Subcutaneous abdominal adipose tissue (tissue), 5 donors: Measurements from ENCODE around the gene GPR89A.
"Not testable (repeated sequence)": the region's sequence is repeated elsewhere in the genome, so short reads cannot be mapped to it uniquely, and the experiment has no call there.

ENCODE experiments used
- H3K27ac ChIP-seq: one replicate; pipeline ENCODE4 v1.7.0; 2013; ENCODE audit warnings: low read depth, mild to moderate bottlenecking, inconsistent platforms, low read length, moderate library complexity
- H3K27me3 ChIP-seq, 5 donors: one replicate each; pipeline ENCODE4 v1.7.0; 2013; ENCODE audit warnings: low read length in 5 of 5, inconsistent platforms in 1 of 5; ENCODE audit not compliant: control insufficient read depth in 5 of 5, insufficient read depth in 4 of 5
- H3K36me3 ChIP-seq, 5 donors: one replicate each; pipeline ENCODE4 v1.7.0; 2013; ENCODE audit warnings: low read length in 5 of 5; ENCODE audit not compliant: control insufficient read depth in 5 of 5, insufficient read depth in 5 of 5
- H3K4me1 ChIP-seq, 5 donors: one replicate each; pipeline ENCODE4 v1.7.0; 2013; ENCODE audit warnings: low read length in 5 of 5, mild to moderate bottlenecking in 3 of 5, moderate library complexity in 1 of 5; ENCODE audit not compliant: control insufficient read depth in 5 of 5, insufficient read depth in 5 of 5
- H3K4me3 ChIP-seq, 5 donors: one replicate each; pipeline ENCODE4 v1.7.0; 2013; ENCODE audit warnings: low read length in 5 of 5, low read depth in 1 of 5
- H3K9ac ChIP-seq, 5 donors: one replicate each; pipeline ENCODE4 v1.7.0; 2013; ENCODE audit warnings: low read length in 5 of 5, mild to moderate bottlenecking in 4 of 5, moderate library complexity in 3 of 5
- H3K9me3 ChIP-seq, 5 donors: one replicate each; pipeline ENCODE4 v1.7.0; 2013; ENCODE audit warnings: low read length in 5 of 5; ENCODE audit not compliant: control insufficient read depth in 5 of 5
- donor health status: healthy.
- donor health status: healthy.
- donor health status: healthy.
- donor health status: healthy.
- donor health status: healthy.

GPR89A gene

DNA sequence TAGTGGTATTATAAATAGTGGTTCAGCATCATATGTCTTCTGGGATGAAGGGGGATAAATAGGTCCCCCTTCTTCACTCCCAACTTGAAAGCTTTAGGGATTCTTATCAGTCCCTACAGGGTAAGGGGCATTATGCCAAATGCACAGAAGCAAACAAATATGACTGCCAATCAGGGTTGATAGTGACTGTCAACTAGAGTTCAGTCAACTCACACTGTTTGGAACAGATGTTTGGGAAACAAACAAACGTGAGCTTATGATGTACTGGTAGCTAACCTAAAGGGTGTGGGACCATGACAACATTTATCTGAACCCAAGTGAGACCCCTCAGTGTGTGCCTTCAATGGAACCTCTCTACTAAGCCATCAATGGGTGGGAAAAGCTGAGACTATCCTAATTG, 65.4 kb downstream of the GPR89A start:
- H3K27me3 ChIP-seq, H3K9me3 ChIP-seq, H3K4me3 ChIP-seq, H3K9ac ChIP-seq, H3K4me1 ChIP-seq, H3K36me3 ChIP-seq, H3K27ac ChIP-seq: not testable (repeated sequence)

DNA sequence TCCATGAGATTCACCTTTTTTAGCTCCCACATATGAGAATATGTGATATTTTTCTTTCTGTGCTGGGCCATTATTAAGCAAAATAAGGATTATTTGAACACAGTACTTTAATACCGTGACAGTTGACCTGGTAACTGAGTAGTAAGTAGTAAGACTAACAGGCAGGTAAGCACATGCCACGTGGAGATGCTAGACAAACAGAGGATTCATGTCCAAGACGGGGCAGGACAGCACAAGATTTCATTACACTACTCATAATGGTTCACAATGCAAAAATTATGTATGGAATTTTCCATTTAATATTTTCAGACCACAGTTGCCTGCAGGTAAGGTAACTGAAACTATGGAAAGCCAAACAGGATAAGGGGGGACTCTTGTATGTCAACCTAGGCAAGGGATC, 77.1 kb downstream of the GPR89A start:
- H3K4me1 ChIP-seq, H3K4me3 ChIP-seq, H3K9me3 ChIP-seq, H3K27me3 ChIP-seq, H3K27ac ChIP-seq, H3K9ac ChIP-seq, H3K36me3 ChIP-seq: not testable (repeated sequence)

DNA sequence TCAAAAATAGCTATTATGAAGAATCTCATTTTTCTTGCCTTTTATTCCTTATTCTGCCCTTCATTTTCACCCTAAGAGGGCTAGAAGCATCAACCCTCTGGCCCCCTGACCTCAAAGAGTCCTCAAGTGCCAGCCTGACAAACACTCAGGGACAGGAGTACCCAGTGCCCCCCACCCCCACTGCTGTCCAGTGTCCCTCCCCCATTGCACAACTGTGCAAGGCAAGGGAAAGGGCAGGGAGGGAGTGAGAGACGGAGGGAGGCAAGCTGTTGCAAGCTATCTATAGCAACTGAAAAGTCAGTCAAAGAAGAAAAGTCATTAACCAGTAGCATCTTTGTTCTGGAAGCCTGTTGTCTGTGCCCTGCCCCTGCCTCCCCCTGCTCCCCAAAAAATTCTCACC, 78.3 kb downstream of the GPR89A start:
- H3K9me3 ChIP-seq, H3K9ac ChIP-seq, H3K4me1 ChIP-seq, H3K27me3 ChIP-seq, H3K4me3 ChIP-seq, H3K36me3 ChIP-seq, H3K27ac ChIP-seq: not testable (repeated sequence)

DNA sequence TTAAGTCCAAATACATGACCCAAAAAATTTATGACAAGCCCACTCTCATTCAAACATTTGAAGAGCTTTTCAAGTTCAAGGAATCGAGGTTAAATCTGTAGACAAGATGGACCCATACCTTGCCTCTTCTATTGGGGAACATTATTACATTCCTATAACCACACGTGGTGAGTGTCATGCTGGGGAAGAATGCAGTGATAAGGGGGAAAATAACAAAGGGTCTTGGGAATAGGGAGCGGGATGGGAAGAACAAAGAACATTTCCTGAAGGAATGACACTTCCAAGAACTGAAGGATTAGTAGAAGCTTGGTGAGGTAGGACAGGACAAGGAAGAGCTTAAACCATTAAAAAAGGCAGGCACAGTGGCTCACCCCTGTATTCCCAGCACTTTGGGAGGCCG, 80.5 kb downstream of the GPR89A start:
- no peak overlapping the region for H3K4me3 ChIP-seq
- no peak overlapping the region for H3K9ac ChIP-seq
- no peaks in the 10 kb centered on the region for H3K27me3 ChIP-seq
- no peaks in the 10 kb centered on the region for H3K9me3 ChIP-seq
- H3K27ac ChIP-seq, result no peak overlapping the region
- H3K36me3 ChIP-seq, result no peaks in the 10 kb centered on the region
- peaks cover 0 to 8% (median 0%) of the 10 kb centered on the region in 5 donors for H3K4me1 ChIP-seq

DNA sequence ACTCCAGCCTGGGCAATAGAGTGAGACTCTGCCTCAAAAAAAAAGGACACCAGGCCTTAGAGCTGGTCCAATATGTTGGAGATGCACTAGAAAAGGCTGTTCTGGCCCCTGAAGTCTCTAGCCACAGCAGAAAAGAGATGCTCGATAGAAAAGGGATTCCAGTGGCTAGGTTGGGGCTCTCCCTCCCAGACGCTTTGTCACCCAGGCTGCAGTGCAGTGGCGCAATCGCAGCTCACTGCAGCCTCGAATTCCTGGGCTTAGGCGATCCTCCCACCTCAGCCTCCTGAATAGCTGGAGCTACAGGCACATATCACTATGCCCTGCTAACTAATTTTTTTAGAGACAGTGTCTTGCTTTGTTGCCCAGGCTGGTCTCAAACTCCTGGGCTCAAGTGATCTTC, 81.1 kb downstream of the GPR89A start:
- H3K4me3 ChIP-seq, result no peak overlapping the region
- no peaks in the 10 kb centered on the region for H3K27me3 ChIP-seq
- peaks cover 0 to 8% (median 0%) of the 10 kb centered on the region in 5 donors for H3K4me1 ChIP-seq
- H3K27ac ChIP-seq, result no peak overlapping the region
- H3K9ac ChIP-seq, result no peak overlapping the region
- H3K9me3 ChIP-seq, result no peaks in the 10 kb centered on the region
- no peaks in the 10 kb centered on the region for H3K36me3 ChIP-seq

DNA sequence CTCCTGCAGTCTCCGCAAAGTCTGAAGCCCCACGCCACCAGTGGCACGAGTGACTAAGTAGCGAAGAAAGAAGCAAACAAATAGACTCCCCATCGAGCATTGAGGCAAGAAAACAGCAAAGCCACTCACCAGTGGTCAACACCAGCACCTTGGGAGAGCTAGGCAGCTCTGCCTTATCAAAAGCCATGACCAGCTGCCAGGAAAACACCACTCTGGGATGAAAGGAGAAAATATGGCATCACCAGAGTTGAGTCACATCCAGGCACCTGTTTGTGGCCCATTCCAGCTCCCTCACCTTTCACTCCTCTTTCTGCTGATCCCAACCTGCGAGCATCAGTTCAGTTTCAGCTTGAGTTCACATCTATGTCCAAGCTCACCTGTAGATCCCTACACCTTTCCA, 82.1 kb downstream of the GPR89A start:
- H3K4me3 ChIP-seq, result no peak overlapping the region
- H3K27me3 ChIP-seq, result no peaks in the 10 kb centered on the region
- H3K4me1 ChIP-seq, result peaks cover 0 to 8% (median 0%) of the 10 kb centered on the region in 5 donors
- H3K36me3 ChIP-seq, result no peaks in the 10 kb centered on the region
- no peaks in the 10 kb centered on the region for H3K9me3 ChIP-seq
- H3K9ac ChIP-seq, result no peak overlapping the region
- no peak overlapping the region for H3K27ac ChIP-seq

DNA sequence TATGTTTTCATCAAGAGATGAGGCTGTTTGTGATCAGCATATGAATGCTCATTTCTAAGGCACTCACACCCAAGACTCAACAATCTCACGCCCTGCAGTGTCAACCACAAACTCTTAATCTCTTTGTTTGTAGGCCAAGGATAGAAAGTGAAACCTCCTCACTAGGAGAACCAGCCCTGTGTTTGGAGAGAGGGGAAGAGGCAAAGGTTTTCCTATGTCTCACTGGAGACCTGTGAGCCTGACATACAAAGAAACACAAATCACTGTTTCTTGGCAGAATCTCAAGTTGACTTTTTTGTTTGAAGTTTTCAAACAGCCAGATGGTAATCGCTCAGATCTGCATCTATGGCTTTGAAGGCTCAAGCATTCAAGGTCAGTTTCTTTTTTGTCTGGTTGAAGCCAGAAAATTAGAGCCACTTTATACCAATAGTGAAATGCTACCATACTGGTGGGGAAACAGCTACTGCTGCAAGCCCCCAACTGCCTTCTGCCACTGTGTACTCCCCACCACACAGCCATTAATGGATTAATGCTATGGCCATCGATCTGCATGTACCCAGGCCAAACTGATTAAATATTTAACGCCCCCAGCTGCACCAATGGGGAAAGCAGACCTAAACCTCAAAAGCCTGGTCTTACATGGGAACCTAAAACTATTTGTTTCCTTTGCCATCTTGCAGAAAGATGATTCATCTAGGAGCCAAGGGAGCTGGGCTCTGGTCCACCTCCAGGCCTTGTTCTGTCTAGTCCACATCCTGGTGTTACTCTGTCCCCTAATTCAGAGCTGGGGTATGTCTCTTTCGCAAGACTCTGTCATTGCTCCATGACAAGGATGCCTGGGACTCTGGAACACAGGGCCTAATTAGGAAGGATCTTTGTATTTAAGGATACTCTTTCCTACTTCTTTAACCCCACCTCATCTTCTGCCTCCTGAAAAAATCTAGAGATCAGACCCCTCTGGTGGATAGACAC, 83.1 kb downstream of the GPR89A start:
- no peak overlapping the region for H3K4me3 ChIP-seq
- H3K9ac ChIP-seq, result no peak overlapping the region
- H3K9me3 ChIP-seq, result no peaks in the 10 kb centered on the region
- peaks cover 0 to 8% (median 0%) of the 10 kb centered on the region in 5 donors for H3K4me1 ChIP-seq
- no peaks in the 10 kb centered on the region for H3K27me3 ChIP-seq
- H3K36me3 ChIP-seq, result no peaks in the 10 kb centered on the region
- H3K27ac ChIP-seq, result no peak overlapping the region

DNA sequence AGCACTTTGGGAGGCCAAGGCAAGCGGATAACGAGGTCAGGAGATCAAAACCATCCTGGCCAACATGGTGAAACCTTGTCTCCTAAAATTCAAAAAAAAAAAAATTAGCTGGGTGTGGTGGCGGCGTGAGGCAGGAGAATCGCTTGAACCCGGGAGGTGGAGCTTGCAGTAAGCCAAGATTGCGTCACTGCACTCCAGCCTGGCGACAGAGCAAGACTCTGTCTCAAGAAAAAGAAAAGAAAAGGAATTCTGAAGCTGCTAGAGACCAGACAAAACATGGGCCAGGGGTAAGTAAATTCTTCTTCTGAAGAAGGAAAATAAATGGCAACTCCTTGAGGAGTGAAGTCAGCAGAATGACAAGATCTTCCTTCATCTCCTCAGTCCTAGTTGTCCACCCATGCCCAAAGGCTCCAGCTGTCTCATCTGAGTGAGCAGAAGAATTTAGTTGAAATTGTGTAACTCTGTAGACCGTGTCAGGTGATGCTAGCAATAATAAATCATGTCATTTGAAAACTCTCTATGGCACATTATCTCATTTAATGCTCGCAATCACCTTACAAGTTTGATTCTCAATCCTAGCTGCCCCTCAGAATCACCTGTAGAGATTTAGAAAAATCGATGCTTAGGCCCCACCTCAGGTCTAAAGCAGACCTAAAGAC, 85.1 kb downstream of the GPR89A start:
- H3K36me3 ChIP-seq, result no peaks in the 10 kb centered on the region
- no peak overlapping the region for H3K4me3 ChIP-seq
- no peaks in the 10 kb centered on the region for H3K27me3 ChIP-seq
- H3K9ac ChIP-seq, result no peak overlapping the region
- no peaks in the 10 kb centered on the region for H3K9me3 ChIP-seq
- no peak overlapping the region for H3K27ac ChIP-seq
- peaks cover 0 to 8% (median 0%) of the 10 kb centered on the region in 5 donors for H3K4me1 ChIP-seq

DNA sequence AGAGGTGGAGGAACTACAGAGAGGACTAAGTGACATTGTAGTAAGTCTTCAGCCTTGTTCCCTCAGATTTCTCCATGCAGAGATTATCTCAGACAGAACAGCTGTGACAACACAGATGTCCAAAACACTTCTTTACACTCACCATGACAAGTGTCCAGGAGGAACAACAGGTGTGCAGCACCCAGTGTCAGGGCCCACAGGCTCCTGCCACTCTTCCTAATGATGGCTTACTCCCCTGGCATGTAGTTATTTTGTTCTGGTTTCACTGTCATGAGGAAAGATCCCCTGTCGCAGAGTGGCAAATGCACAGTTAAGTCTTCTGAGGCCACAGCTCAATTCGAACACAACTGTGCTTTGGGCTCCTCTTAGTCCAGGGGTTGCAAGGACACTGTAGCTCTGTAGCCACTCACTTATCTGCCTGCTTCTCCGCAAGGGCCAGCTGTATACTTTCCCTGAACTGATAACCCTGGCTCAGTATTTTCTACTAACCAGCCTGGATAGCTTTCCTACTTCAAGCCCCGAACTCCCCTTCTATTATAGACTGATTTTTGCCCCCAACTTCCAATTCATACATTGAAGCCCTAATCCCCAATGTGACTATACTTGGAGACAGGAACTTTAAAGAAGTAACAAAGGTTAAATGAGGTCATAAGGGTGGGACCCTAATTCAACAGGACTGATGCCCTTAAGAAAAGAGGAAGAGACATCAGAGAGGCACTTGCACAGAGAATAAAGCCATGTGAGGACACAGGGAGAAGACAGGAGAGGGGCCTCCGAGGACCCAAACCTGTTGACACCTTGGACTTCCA, 88.2 kb downstream of the GPR89A start:
- Histone ChIP-seq H3K9me3 (no peaks in the 10 kb centered on the region), H3K4me3 (no peak overlapping the region), H3K36me3 (no peaks in the 10 kb centered on the region), H3K9ac (no peak overlapping the region), H3K27ac (no peak overlapping the region), H3K27me3 (no peaks in the 10 kb centered on the region), H3K4me1 (peaks cover 0 to 4% (median 0%) of the 10 kb centered on the region in 5 donors)

DNA sequence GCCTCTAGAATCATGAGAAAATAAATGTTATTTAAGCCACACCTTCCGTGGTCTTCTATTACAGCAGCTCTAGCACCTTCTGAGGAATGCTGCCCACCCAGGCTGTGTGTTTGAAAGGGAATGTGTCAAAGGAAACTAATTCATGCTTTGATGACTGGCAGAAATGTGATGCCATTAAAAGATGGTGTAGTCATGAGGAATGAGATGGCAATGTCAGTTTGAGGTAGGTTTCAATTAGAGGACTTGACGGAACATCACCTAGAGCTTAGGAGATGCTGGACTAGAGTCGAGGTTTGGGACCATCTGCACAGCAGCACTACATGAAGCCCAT, 88.8 kb downstream of the GPR89A start:
- Histone ChIP-seq H3K27ac (no peak overlapping the region), H3K4me1 (no peaks in the 10 kb centered on the region), H3K36me3 (no peaks in the 10 kb centered on the region), H3K27me3 (no peaks in the 10 kb centered on the region), H3K9ac (no peak overlapping the region), H3K4me3 (no peak overlapping the region), H3K9me3 (no peaks in the 10 kb centered on the region)
